Stimulated activated CD4-positive, alpha-beta T cell treated with anti-CD3 and anti-CD28 coated beads, Interleukin-15, amount 100 ng/mL, for 1 hour (primary cell): ENCODE data around the gene PLEKHH1.
A peak's percentile ranks its signal among the peaks of the same experiment; 100 is the strongest.
"Not testable (repeated sequence)": the region's sequence is repeated elsewhere in the genome, so short reads cannot be mapped to it uniquely, and the experiment has no call there.

Source experiments
- DNase-seq, 2 donors: peaks; one replicate each; pipeline ENCODE4 v3.0.0-alpha.2; 2020; ENCODE audit warnings: low read depth in 1 of 2, low spot score in 1 of 2

PLEKHH1 gene

GRCh38 chr14:67579636-67580035 is 46.5 kb downstream of the PLEKHH1 start:
- no peak for DNase-seq

GRCh38 chr14:67580336-67581171 is 47.5 kb downstream of the PLEKHH1 start:
- DNase-seq = no peak

- DNase-seq = no peak
Observed at GRCh38 chr14:67581643-67582042, 48.6 kb downstream of the PLEKHH1 start.

GRCh38 chr14:67582061-67582460 is 49.0 kb downstream of the PLEKHH1 start:
- no peak for DNase-seq

- no peak for DNase-seq
Observed at GRCh38 chr14:67583711-67584644, 50.9 kb downstream of the PLEKHH1 start.

GRCh38 chr14:67584978-67585377 is 51.9 kb downstream of the PLEKHH1 start:
- DNase-seq = no peak

- DNase-seq = no peak
Observed at GRCh38 chr14:67586369-67586768, 53.3 kb downstream of the PLEKHH1 start.

- DNase-seq = no peak
Observed at GRCh38 chr14:67589204-67589770, 56.2 kb downstream of the PLEKHH1 start.

- DNase-seq = not testable (repeated sequence)
Observed at GRCh38 chr14:67593650-67594049, 60.6 kb downstream of the PLEKHH1 start.

- DNase-seq = no peak
Observed at GRCh38 chr14:67595392-67595791, 62.3 kb downstream of the PLEKHH1 start.

GRCh38 chr14:67599698-67600561 is 66.8 kb downstream of the PLEKHH1 start, which contains the start of gene PIGH:
TSS of gene PIGH (minus strand) at chr14:67600268. CDS start at chr14:67600203, 65 bp downstream.
- DNase-seq = peak; percentile 86 to 94

- not testable (repeated sequence) for DNase-seq
Observed at GRCh38 chr14:67600562-67600974, 67.5 kb downstream of the PLEKHH1 start.

- DNase-seq = no peak
Observed at GRCh38 chr14:67602076-67602475, 69.0 kb downstream of the PLEKHH1 start.

GRCh38 chr14:67602995-67603545 is 70.0 kb downstream of the PLEKHH1 start:
- DNase-seq = no peak

GRCh38 chr14:67607646-67608045 is 74.6 kb downstream of the PLEKHH1 start:
- no peak for DNase-seq

GRCh38 chr14:67609642-67610310 is 76.7 kb downstream of the PLEKHH1 start:
- no peak for DNase-seq

GRCh38 chr14:67610491-67610890 is 77.4 kb downstream of the PLEKHH1 start:
- no peak for DNase-seq

GRCh38 chr14:67618617-67619063 is 85.5 kb downstream of the PLEKHH1 start:
- DNase-seq = no peak

GRCh38 chr14:67619446-67620216 is 86.5 kb downstream of the PLEKHH1 start, which contains the start of gene ARG2:
TSS of gene ARG2 (plus strand) at chr14:67619920. CDS start at chr14:67619978, 58 bp downstream.
- peak; percentile 90 to 95 for DNase-seq
